Keratinocyte (primary cell): ENCODE data around the gene ARID1B. TPM values are rescaled to one million over a fixed set of nuclear protein-coding genes. Genes with fewer than 3 reads are reported as not detected.

Experiments
- DNase-seq: peaks from one replicate; pipeline ENCODE4 v3.0.0-alpha.2; 2011; ENCODE audit warnings: low read depth, missing footprints, low spot score
- FAIRE-seq: peaks from 2 replicates; lab custom pipeline; 2011; peaks lifted over from hg19 to GRCh38; lab: Jason Lieb, UNC
- H2AFZ ChIP-seq: 2 replicates; pipeline ENCODE4 v1.6.0; 2012; ENCODE audit warnings: low read length, control low read depth, inconsistent platforms; ENCODE audit not compliant: control insufficient read depth
- H3K27ac ChIP-seq: 2 replicates; pipeline ENCODE4 v1.5.1; 2011; ENCODE audit warnings: low read length; ENCODE audit not compliant: control insufficient read depth, insufficient read depth
- H3K27me3 ChIP-seq: 3 replicates; pipeline ENCODE4 v1.6.0; 2011; ENCODE audit warnings: low read length; ENCODE audit not compliant: control insufficient read depth, insufficient read depth; ENCODE audit errors: extremely low read depth
- H3K36me3 ChIP-seq, 2 experiments: 2 replicates in 1 of 2; 3 replicates in 1 of 2; pipeline ENCODE4 v1.5.1; 2011; ENCODE audit warnings: low read length in 2 of 2, mild to moderate bottlenecking in 1 of 2; ENCODE audit not compliant: control insufficient read depth in 2 of 2, insufficient read depth in 2 of 2; ENCODE audit errors: extremely low read depth in 1 of 2
- H3K4me1 ChIP-seq: 3 replicates; pipeline ENCODE4 v1.5.1; 2011; ENCODE audit warnings: low read length; ENCODE audit not compliant: control insufficient read depth, insufficient read depth; ENCODE audit errors: extremely low read depth
- H3K4me2 ChIP-seq: 3 replicates; pipeline ENCODE4 v1.6.0; 2011; ENCODE audit warnings: low read depth, low read length; ENCODE audit not compliant: control insufficient read depth, insufficient read depth; ENCODE audit errors: extremely low read depth
- H3K4me3 ChIP-seq, 3 experiments: fragments of 200-600 bp in 1 of 3; sonication (generic) in 1 of 3; 2 replicates in 2 of 3; 3 replicates in 1 of 3; pipeline ENCODE4 v1.5.1; 2011 to 2016; ENCODE audit warnings: low read length in 3 of 3, mild to moderate bottlenecking in 3 of 3, control low read depth in 2 of 3, inconsistent platforms in 1 of 3, low read depth in 1 of 3, mixed read lengths in 1 of 3, mixed run types in 1 of 3, moderate library complexity in 1 of 3; ENCODE audit not compliant: control insufficient read depth in 2 of 3, insufficient read depth in 2 of 3; ENCODE audit errors: extremely low read depth in 1 of 3
- H3K79me2 ChIP-seq: 2 replicates; pipeline ENCODE4 v1.6.0; 2012; ENCODE audit warnings: low read length; ENCODE audit not compliant: control insufficient read depth, insufficient read depth
- H3K9ac ChIP-seq: 3 replicates; pipeline ENCODE4 v1.6.0; 2011; ENCODE audit warnings: low read length; ENCODE audit not compliant: control insufficient read depth, insufficient read depth; ENCODE audit errors: extremely low read depth
- H3K9me1 ChIP-seq: 3 replicates; pipeline ENCODE4 v1.6.0; 2011; ENCODE audit warnings: low read length; ENCODE audit not compliant: control insufficient read depth, insufficient read depth; ENCODE audit errors: extremely low read depth
- H3K9me3 ChIP-seq: 2 replicates; pipeline ENCODE4 v1.5.1; 2012; ENCODE audit warnings: low read depth, low read length; ENCODE audit not compliant: control insufficient read depth
- H4K20me1 ChIP-seq: 3 replicates; pipeline ENCODE4 v1.6.0; 2011; ENCODE audit warnings: low read length; ENCODE audit not compliant: control insufficient read depth, insufficient read depth; ENCODE audit errors: extremely low read depth
- EZH2 ChIP-seq: IDR thresholded peaks from one replicate; pipeline ENCODE4 v1.6.1; 2012; ENCODE audit warnings: inconsistent platforms, mild to moderate bottlenecking, low read length, moderate library complexity
- dilution Hi-C: fragments of 300-500 bp; cut with MboI; formaldehyde crosslinking; loops from one replicate; pipeline ENCODE4 v1.7.0; 2020; ENCODE audit warnings: low sequenced_read_pairs; ENCODE audit not compliant: extremely low pct_ligation_motif_present
- polyA plus RNA-seq, 5 experiments: library from polyadenylated mRNA; depleted of rRNA in 3 of 5; stranded (reverse) in 3 of 5; stranded (forward) in 1 of 5; unstranded in 1 of 5; fragments of >200 nt; gene quantifications; 1 replicate in 1 of 5; 2 replicates in 3 of 5; 3 replicates in 1 of 5; pipeline versions ENCODE4 v1.2.1 to v1.2.3, GENCODE V29; 2011 to 2012; ENCODE audit warnings: missing spikeins in 2 of 5, low read depth in 1 of 5, low replicate concordance in 1 of 5
- TF ChIP-seq, protein P1 (sequence below), 3 experiments: IDR thresholded peaks in 1 of 3; conservative IDR thresholded peaks in 1 of 3; optimal IDR thresholded peaks in 1 of 3; 2 replicates in 2 of 3; 3 replicates in 1 of 3; pipeline versions ENCODE3 to v1.5.1; 2011; ENCODE audit warnings: low read length in 3 of 3, mild to moderate bottlenecking in 3 of 3, moderate library complexity in 2 of 3, control low read depth in 1 of 3, inconsistent platforms in 1 of 3; ENCODE audit not compliant: insufficient read depth in 2 of 3; ENCODE audit errors: extremely low read depth in 1 of 3

The ARID1B gene
- polyA plus RNA-seq, 1 donor (not counting 4 experiments of a cell fraction or from before 2014, with no cell fraction given) = 14.9 TPM

DNA sequence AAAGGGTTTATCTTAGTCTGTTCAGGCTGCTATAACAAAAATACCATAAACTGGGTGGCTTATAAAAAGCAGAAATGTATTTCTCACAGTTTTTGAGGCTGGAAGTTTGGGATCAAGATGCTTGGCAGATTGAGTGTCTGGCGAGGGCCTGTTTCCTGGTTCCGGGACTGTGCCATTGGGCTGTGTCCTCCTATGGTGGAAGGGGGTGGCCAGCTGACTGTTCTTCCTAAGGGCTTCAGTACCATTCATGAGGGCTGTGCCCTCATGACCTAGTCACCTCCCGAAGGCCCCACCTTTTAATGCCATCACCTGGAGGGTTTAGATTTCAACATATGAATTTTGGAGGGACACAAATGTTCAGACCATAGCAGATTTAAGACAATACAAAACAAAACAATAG lies 91.2 kb downstream of the ARID1B start:
- Histone ChIP-seq H3K36me3 (no peaks in the 10 kb centered on the region), H4K20me1 (no peaks in the 10 kb centered on the region), H3K27ac (no peak overlapping the region), H3K9me3 (no peaks in the 10 kb centered on the region), H3K79me2 (peaks cover 40% of the 10 kb centered on the region), H3K9me1 (no peaks in the 10 kb centered on the region), H3K27me3 (no peaks in the 10 kb centered on the region), H3K9ac (no peak overlapping the region), H2AFZ (no peak overlapping the region), H3K4me3 (no peak overlapping the region), H3K4me1 (peaks cover 4% of the 10 kb centered on the region), H3K4me2 (no peak overlapping the region)
- DNase-seq = no peak
- dilution Hi-C loops = no loop called here
- no peak for TF ChIP-seq EZH2
- TF ChIP-seq, protein P1, sequence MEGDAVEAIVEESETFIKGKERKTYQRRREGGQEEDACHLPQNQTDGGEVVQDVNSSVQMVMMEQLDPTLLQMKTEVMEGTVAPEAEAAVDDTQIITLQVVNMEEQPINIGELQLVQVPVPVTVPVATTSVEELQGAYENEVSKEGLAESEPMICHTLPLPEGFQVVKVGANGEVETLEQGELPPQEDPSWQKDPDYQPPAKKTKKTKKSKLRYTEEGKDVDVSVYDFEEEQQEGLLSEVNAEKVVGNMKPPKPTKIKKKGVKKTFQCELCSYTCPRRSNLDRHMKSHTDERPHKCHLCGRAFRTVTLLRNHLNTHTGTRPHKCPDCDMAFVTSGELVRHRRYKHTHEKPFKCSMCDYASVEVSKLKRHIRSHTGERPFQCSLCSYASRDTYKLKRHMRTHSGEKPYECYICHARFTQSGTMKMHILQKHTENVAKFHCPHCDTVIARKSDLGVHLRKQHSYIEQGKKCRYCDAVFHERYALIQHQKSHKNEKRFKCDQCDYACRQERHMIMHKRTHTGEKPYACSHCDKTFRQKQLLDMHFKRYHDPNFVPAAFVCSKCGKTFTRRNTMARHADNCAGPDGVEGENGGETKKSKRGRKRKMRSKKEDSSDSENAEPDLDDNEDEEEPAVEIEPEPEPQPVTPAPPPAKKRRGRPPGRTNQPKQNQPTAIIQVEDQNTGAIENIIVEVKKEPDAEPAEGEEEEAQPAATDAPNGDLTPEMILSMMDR (optimal IDR thresholded peaks at IDR 0.05 in 1 of 3, IDR thresholded peaks at IDR 0.05 in 1 of 3, conservative IDR thresholded peaks at IDR 0.05 in 1 of 3; ENCODE audit: extremely low read depth in 1 of 3, insufficient read depth in 2 of 3, low read length in 3 of 3) = no peak
- no peak for FAIRE-seq

- H3K9me3 ChIP-seq = no peaks in the 10 kb centered on the region
- H3K4me2 ChIP-seq = no peak overlapping the region
- H3K79me2 ChIP-seq = peaks cover 39% of the 10 kb centered on the region
- H3K4me3 ChIP-seq = no peak overlapping the region
- no peaks in the 10 kb centered on the region for H4K20me1 ChIP-seq
- FAIRE-seq = no peak
- H3K36me3 ChIP-seq = no peaks in the 10 kb centered on the region
- TF ChIP-seq EZH2 = no peak
- TF ChIP-seq, protein P1 (optimal IDR thresholded peaks at IDR 0.05 in 1 of 3, IDR thresholded peaks at IDR 0.05 in 1 of 3, conservative IDR thresholded peaks at IDR 0.05 in 1 of 3; ENCODE audit: extremely low read depth in 1 of 3, insufficient read depth in 2 of 3, low read length in 3 of 3) = no peak
- H3K4me1 ChIP-seq = peaks cover 4% of the 10 kb centered on the region
- H3K27me3 ChIP-seq = no peaks in the 10 kb centered on the region
- no peak overlapping the region for H3K27ac ChIP-seq
- no peaks in the 10 kb centered on the region for H3K9me1 ChIP-seq
- dilution Hi-C loops = no loop called here
- no peak overlapping the region for H2AFZ ChIP-seq
- no peak overlapping the region for H3K9ac ChIP-seq
- no peak for DNase-seq
These were observed 92.8 kb downstream of the ARID1B start for GRCh38 chr6:156869980-156870398.
